Right lobe of liver (tissue), 6 donors: ENCODE data around the gene ENPP3. TPM values are rescaled to one million over a fixed set of nuclear protein-coding genes. Genes with fewer than 3 reads are reported as not detected.

Experiments used
- ATAC-seq, 4 donors: fragments of 200-7000 bp; cut with Tn5 transposase; one replicate each; pipeline ENCODE4 v1.9.1; 2020; ENCODE audit warnings: mild to moderate bottlenecking in 4 of 4, moderate library complexity in 4 of 4
- DNase-seq, 3 donors: peaks; one replicate each; pipeline ENCODE4 v3.0.0-alpha.2; 2020
- H3K27ac ChIP-seq, 3 donors: fragments of 200-600 bp; one replicate each; pipeline ENCODE4 v1.8.0; 2022
- H3K27me3 ChIP-seq, 2 donors: fragments of 200-600 bp; one replicate each; pipeline ENCODE4 v1.8.0; 2022
- H3K36me3 ChIP-seq, 4 donors: fragments of 200-600 bp; sonication (generic) in 1 of 4; one replicate each; pipeline versions ENCODE4 v1.5.1 to v1.8.0; 2017 to 2022; ENCODE audit warnings: control low read depth in 1 of 4
- H3K4me1 ChIP-seq, 4 donors: fragments of 200-600 bp; sonication (generic) in 1 of 4; one replicate each; pipeline versions ENCODE4 v1.5.1 to v1.8.0; 2017 to 2022; ENCODE audit warnings: control low read depth in 1 of 4
- H3K4me3 ChIP-seq, 3 donors: fragments of 200-600 bp; one replicate each; pipeline ENCODE4 v1.8.0; 2022
- H3K9me3 ChIP-seq, 4 donors: fragments of 200-600 bp; sonication (generic) in 1 of 4; one replicate each; pipeline versions ENCODE4 v1.5.1 to v1.8.0; 2017 to 2022; ENCODE audit warnings: control low read depth in 1 of 4
- POLR2A ChIP-seq: fragments of 450-650 bp; IDR thresholded peaks from one replicate; pipeline ENCODE4 v1.6.1; 2017; ENCODE audit warnings: antibody characterized with exemption, mild to moderate bottlenecking
- WGBS: methylation state at CpG from one replicate; pipeline ENCODE4 v1.1.6; 2018; ENCODE audit warnings: low coverage, low lambda C conversion rate; ENCODE audit not compliant: insufficient coverage; ENCODE audit errors: missing lambda C conversion rate; 5-methylcytosine and 5-hydroxymethylcytosine counted together
- intact Hi-C, 2 donors: fragments of 100-400 bp; cut with DNase I; formaldehyde crosslinking; loops; one replicate each; pipeline versions ENCODE4 v1.11.2 to v1.14.1; 2022
- long read RNA-seq: library from polyadenylated mRNA; unstranded; transcript quantifications from one replicate; pipeline ENCODE4 v2.0.0, GENCODE V29; 2019
- total RNA-seq, 6 experiments: library from RNA; depleted of rRNA in 2 of 6; stranded (reverse); fragments of >200 nt in 2 of 6; fragmentation: NEBNext Ultra II Directional in 3 of 6; extraction: Animal tissue kit (Norgen Biotek cat#: 25700) in 3 of 6; gene quantifications; one replicate each; pipeline versions ENCODE4 v1.1.0 to v1.2.4, GENCODE V29; 2016 to 2023
- TF ChIP-seq, protein P1 (sequence below), 4 donors: fragments of 200-600 bp in 3 of 4; fragments of 450-650 bp in 1 of 4; IDR thresholded peaks; one replicate each; pipeline versions ENCODE4 v1.5.1 to v1.8.0; 2016 to 2022; ENCODE audit warnings: antibody characterized with exemption in 4 of 4, mild to moderate bottlenecking in 2 of 4
- donor health status: DM: no; HTN: yes; CAD: no.
- donor health status: DM: no; HTN: no; CAD: no.
- donor health status: DM: no; HTN: no; CAD: no.
- donor health status: DM: no; HTN: yes; CAD: no.
- donor health status: DM: no; HTN: yes; CAD: no.

The ENPP3 gene
- 1 to 10 TPM in 4 of 6 experiments, under 1 TPM in 2; 0.63 to 2.7 (median 1.5) TPM for total RNA-seq
- long read RNA-seq, partial matches to known transcripts: 0 of 1 reads
- long read RNA-seq, other reads (novel, unspliced or antisense): 1 of 1 reads

DNA sequence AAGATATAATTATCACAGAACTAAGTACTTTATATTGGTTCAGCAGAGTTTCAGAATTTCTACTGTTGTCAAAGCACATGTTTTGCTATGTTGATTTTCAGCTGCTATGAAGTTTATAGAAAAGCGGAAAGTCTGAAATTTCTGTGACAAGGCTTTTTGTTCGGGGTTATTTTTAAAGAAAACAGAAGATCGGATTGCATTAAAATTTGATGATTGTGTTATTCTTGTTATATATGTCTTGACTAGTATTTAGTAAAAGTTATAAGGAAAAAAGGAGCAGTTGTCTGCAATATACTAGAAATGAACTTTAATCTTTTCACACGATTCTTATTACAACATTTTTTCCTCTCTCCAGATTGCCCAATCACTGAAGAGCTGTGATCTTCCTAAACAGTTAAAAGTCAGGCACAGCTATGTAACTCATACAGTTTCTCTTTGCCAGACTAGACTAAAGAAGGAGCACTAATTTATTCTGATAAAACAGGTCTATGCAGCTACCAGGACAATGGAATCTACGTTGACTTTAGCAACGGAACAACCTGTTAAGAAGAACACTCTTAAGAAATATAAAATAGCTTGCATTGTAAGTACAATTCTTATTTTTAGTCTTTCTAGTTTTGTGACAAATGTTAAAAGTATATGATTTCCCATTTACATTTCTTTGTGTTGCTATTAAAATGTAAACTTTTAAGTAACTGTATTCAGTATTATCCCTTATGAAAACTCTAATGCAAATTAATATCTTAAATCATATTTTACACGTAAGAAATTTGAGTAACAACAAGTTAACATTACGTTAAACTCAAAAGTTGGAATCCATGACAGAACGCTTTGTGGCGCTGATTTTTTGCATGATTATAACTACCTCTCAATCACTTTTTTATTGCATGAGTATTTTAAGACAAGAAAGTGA, at the start of gene ENPP3:
Gene ENPP3, plus strand, starts transcription at position 423 of the 913 bp plus-strand sequence. Its CDS starts 83 bp downstream, at position 506.
- TF ChIP-seq POLR2A: peak; percentile 59
- TF ChIP-seq, protein P1, sequence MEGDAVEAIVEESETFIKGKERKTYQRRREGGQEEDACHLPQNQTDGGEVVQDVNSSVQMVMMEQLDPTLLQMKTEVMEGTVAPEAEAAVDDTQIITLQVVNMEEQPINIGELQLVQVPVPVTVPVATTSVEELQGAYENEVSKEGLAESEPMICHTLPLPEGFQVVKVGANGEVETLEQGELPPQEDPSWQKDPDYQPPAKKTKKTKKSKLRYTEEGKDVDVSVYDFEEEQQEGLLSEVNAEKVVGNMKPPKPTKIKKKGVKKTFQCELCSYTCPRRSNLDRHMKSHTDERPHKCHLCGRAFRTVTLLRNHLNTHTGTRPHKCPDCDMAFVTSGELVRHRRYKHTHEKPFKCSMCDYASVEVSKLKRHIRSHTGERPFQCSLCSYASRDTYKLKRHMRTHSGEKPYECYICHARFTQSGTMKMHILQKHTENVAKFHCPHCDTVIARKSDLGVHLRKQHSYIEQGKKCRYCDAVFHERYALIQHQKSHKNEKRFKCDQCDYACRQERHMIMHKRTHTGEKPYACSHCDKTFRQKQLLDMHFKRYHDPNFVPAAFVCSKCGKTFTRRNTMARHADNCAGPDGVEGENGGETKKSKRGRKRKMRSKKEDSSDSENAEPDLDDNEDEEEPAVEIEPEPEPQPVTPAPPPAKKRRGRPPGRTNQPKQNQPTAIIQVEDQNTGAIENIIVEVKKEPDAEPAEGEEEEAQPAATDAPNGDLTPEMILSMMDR (IDR thresholded peaks at IDR 0.05): no peak
- WGBS: 44% methylated on average over 10 of the region's 10 CpGs
- H3K9me3 ChIP-seq: no peaks in the 10 kb centered on the region
- DNase-seq (no peak), ATAC-seq (peak; percentile 91 to 93 (median 92))
- H3K36me3 ChIP-seq: no peaks in the 10 kb centered on the region
- H3K27me3 ChIP-seq: no peaks in the 10 kb centered on the region
- intact Hi-C loops: no loop called here
- peaks cover 0 to 6% (median 0%) of the 10 kb centered on the region in 4 donors for H3K4me1 ChIP-seq
- peak within 1 kb of the TSS in 1 of 3 donors; percentile 17 for H3K4me3 ChIP-seq
- peak within 1 kb of the TSS in 2 of 3 donors; percentile 47 to 67 for H3K27ac ChIP-seq

DNA sequence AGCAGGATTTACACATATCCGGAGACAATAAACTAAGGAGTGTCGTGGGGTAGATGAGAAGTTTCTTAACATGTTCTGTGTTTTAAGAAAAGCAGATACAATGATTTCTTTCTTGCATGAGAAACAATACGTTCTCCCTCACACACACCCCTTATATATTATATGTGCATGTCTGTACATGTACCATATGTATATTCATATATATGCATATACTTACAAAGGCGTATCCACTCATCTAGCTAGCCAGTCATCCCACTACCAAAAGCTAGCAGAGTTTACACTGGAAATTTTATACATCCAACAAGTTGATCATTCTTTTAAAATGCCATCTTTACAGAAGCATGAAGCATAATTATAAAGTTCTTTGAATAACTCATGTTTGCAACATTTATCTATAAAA, 49.2 kb upstream of the ENPP3 start:
- ATAC-seq (no peak), DNase-seq (no peak)
- H3K9me3 ChIP-seq: no peaks in the 10 kb centered on the region
- intact Hi-C loops: no loop called here
- TF ChIP-seq, protein P1 (IDR thresholded peaks at IDR 0.05): no peak
- TF ChIP-seq POLR2A: no peak
- no peaks in the 10 kb centered on the region for H3K27me3 ChIP-seq
- H3K4me3 ChIP-seq: no peak overlapping the region
- no peak overlapping the region for H3K27ac ChIP-seq
- WGBS: 91% methylated on average over 4 of the region's 4 CpGs
- no peaks in the 10 kb centered on the region for H3K4me1 ChIP-seq
- peaks cover 2 to 74% (median 17%) of the 10 kb centered on the region in 4 donors for H3K36me3 ChIP-seq

DNA sequence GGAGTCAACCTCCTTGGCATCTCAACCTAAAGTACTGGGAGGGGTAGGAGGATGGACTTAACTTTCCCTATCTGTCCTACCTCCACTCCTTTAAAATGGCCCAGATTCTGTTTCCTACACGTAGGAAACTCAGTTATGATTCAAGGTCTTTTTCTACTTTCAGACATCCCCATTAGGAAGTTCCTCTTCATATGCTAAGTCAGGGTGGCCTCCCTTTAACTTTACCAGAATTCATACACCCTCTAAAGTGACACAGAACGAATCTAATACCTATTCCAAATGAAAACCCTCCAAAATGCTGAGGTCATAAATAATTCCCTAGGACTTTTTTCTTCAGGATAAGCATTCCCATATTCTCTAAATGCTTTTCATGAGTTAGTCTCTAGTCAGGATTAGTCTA, 48.5 kb upstream of the ENPP3 start:
- no peaks in the 10 kb centered on the region for H3K9me3 ChIP-seq
- peaks cover 0 to 72% (median 13%) of the 10 kb centered on the region in 4 donors for H3K36me3 ChIP-seq
- TF ChIP-seq, protein P1 (IDR thresholded peaks at IDR 0.05): no peak
- TF ChIP-seq POLR2A: no peak
- 54% methylated on average over 2 of the region's 2 CpGs for WGBS
- no peaks in the 10 kb centered on the region for H3K27me3 ChIP-seq
- ATAC-seq (no peak), DNase-seq (no peak)
- no peaks in the 10 kb centered on the region for H3K4me1 ChIP-seq
- H3K27ac ChIP-seq: no peak overlapping the region
- no peak overlapping the region for H3K4me3 ChIP-seq
- intact Hi-C loops: no loop called here

DNA sequence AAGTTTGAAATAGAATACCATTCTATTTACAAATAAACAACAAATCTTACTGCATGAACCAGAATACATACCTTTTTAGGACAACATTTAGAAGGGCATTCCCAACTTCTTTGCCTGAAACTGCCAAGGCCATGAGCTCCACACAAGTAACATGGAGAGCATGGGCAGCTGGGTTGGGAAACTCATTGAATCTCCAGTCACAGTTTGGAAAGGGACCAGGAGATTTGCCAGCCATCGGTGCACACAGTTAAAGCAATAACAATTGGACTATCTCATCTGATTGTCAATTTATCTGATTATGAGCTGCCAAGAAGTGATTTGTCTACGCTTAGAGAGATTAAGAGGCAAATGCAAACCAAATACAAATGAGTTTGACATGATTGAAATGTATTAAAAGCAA, 44.2 kb upstream of the ENPP3 start:
- no peaks in the 10 kb centered on the region for H3K9me3 ChIP-seq
- no peak for DNase-seq
- ATAC-seq: no peak
- H3K4me1 ChIP-seq: no peaks in the 10 kb centered on the region
- H3K27ac ChIP-seq: no peak overlapping the region
- no peak overlapping the region for H3K4me3 ChIP-seq
- TF ChIP-seq, protein P1 (IDR thresholded peaks at IDR 0.05): no peak
- TF ChIP-seq POLR2A: no peak
- peaks cover 0 to 80% (median 20%) of the 10 kb centered on the region in 4 donors for H3K36me3 ChIP-seq
- H3K27me3 ChIP-seq: no peaks in the 10 kb centered on the region
- intact Hi-C loops: no loop called here
- 66% methylated on average over 2 of the region's 2 CpGs for WGBS
